Measurements from ENCODE around the gene SCUBE1. TPM values are rescaled to one million over a fixed set of nuclear protein-coding genes. Genes with fewer than 3 reads are reported as not detected.

Gene SCUBE1
- total RNA-seq, 1 experiment from 2014 or later = not detected

GRCh38 chr22:43152357-43153071 lies 190.7 kb downstream of the SCUBE1 start:
- Histone ChIP-seq H3K4me1 (replicated peaks) (peaks cover 23% of the 10 kb centered on the region), H3K27me3 (replicated peaks) (no peaks in the 10 kb centered on the region), H3K9me3 (replicated peaks) (no peaks in the 10 kb centered on the region; the same call in 1 of the 2 replicates), H3K36me3 (peaks cover 9% of the 10 kb centered on the region; the same call in 1 of the 2 replicates), H3K27ac (peak overlapping the region; percentile 49), H3K4me3 (peak overlapping the region; percentile 74)
- DNase-seq (ENCODE audit: low read depth in 1 of 2, low spot score in 2 of 2) = peak; percentile 51 to 67

DNA sequence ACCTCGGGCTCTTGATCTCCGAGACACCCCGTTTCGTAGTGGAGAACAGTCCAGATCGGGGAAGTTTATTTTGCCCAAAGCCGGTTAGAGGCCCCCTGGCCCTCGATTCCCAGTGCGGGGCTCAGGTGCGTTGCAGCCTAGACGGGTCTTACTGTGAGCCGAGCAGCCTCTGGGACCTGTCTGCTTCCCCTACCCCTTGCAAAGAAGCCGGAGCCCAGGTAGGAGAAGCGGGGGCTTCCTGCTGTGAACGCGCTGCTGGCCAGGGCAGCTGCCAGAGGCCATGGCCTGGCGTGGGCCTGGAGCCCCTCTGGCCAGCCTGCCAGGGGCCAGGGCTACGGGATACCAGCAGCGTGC lies 191.2 kb downstream of the SCUBE1 start:
- Histone ChIP-seq H3K4me3 (peak overlapping the region; percentile 74), H3K4me1 (replicated peaks) (peaks cover 23% of the 10 kb centered on the region), H3K36me3 (peaks cover 9% of the 10 kb centered on the region; the same call in 1 of the 2 replicates), H3K27me3 (replicated peaks) (no peaks in the 10 kb centered on the region), H3K27ac (peak overlapping the region; percentile 49), H3K9me3 (replicated peaks) (no peaks in the 10 kb centered on the region)
- DNase-seq (ENCODE audit: low read depth in 1 of 2, low spot score in 2 of 2) = no peak

GRCh38 chr22:43151251-43152002 lies 191.7 kb downstream of the SCUBE1 start, which contains the start of gene TSPO:
Gene TSPO (plus strand): TSS chr22:43151559. CDS start chr22:43159239, 7,680 bp downstream.
- peak within 1 kb of the TSS; percentile 53 for H3K27ac ChIP-seq
- H3K4me1 ChIP-seq (replicated peaks) = peaks cover 23% of the 10 kb centered on the region
- no peaks in the 10 kb centered on the region for H3K27me3 ChIP-seq (replicated peaks)
- H3K4me3 ChIP-seq = peak within 1 kb of the TSS; percentile 74
- peak; percentile 33 to 62 for DNase-seq (ENCODE audit: low read depth in 1 of 2, low spot score in 2 of 2)
- peaks cover 9% of the 10 kb centered on the region; the same call in 1 of the 2 replicates for H3K36me3 ChIP-seq
- H3K9me3 ChIP-seq (replicated peaks) = no peaks in the 10 kb centered on the region

- H3K36me3 ChIP-seq = peaks cover 9% of the 10 kb centered on the region; the same call in 1 of the 2 replicates
- H3K9me3 ChIP-seq (replicated peaks) = no peaks in the 10 kb centered on the region
- H3K4me3 ChIP-seq = peak overlapping the region; percentile 74
- peaks cover 23% of the 10 kb centered on the region for H3K4me1 ChIP-seq (replicated peaks)
- no peak overlapping the region for H3K27ac ChIP-seq
- DNase-seq (ENCODE audit: low read depth in 1 of 2, low spot score in 2 of 2) = no peak
- no peaks in the 10 kb centered on the region for H3K27me3 ChIP-seq (replicated peaks)
Observed at GRCh38 chr22:43150731-43151206, 192.4 kb downstream of the SCUBE1 start.

GRCh38 chr22:43148581-43148980 lies 194.6 kb downstream of the SCUBE1 start:
- peaks cover 25% of the 10 kb centered on the region for H3K4me1 ChIP-seq (replicated peaks)
- H3K27me3 ChIP-seq (replicated peaks) = no peaks in the 10 kb centered on the region
- H3K27ac ChIP-seq = no peak overlapping the region
- H3K36me3 ChIP-seq = peaks cover 6% of the 10 kb centered on the region; the same call in 1 of the 2 replicates
- no peaks in the 10 kb centered on the region for H3K9me3 ChIP-seq (replicated peaks)
- no peak overlapping the region for H3K4me3 ChIP-seq
- no peak for DNase-seq (ENCODE audit: low read depth in 1 of 2, low spot score in 2 of 2)

GRCh38 chr22:43147821-43148220 lies 195.4 kb downstream of the SCUBE1 start:
- no peak overlapping the region for H3K4me3 ChIP-seq
- no peak for DNase-seq (ENCODE audit: low read depth in 1 of 2, low spot score in 2 of 2)
- no peak overlapping the region for H3K27ac ChIP-seq
- H3K9me3 ChIP-seq (replicated peaks) = no peaks in the 10 kb centered on the region
- peaks cover 24% of the 10 kb centered on the region for H3K4me1 ChIP-seq (replicated peaks)
- H3K36me3 ChIP-seq = peaks cover 10% of the 10 kb centered on the region; the same call in 1 of the 2 replicates
- H3K27me3 ChIP-seq (replicated peaks) = no peaks in the 10 kb centered on the region

Other genes starting within 250 kb of the SCUBE1 start
- gene BIK, start 232.6 kb downstream of the SCUBE1 start, total RNA-seq (2014; rRNA removed; shearing (Covaris generic)) = 1.4 and 2.2 TPM in 2 replicates
- gene MCAT, start 200.0 kb downstream of the SCUBE1 start, total RNA-seq (2014; rRNA removed; shearing (Covaris generic)) = 13.5 and 14.7 TPM in 2 replicates
- 378 and 396 TPM in 2 replicates for gene TSPO, start 191.8 kb downstream of the SCUBE1 start, total RNA-seq (2014; rRNA removed; shearing (Covaris generic))
- 35.6 and 50.4 TPM in 2 replicates for gene TTLL12, start 156.2 kb downstream of the SCUBE1 start, total RNA-seq (2014; rRNA removed; shearing (Covaris generic))
- not detected in 2 replicates for gene MPPED1, start 68.6 kb upstream of the SCUBE1 start, total RNA-seq (2014; rRNA removed; shearing (Covaris generic))

Measured in SJSA1 (cell line).